ENCODE results near the gene IGSF21. TPM values are rescaled to one million over a fixed set of nuclear protein-coding genes. Genes with fewer than 3 reads are reported as not detected.

The IGSF21 gene
- total and polyA plus RNA-seq, 2 of the 4 experiments (the other 2 are of a cell fraction), result not detected

- no peak overlapping the region for H3K14ac ChIP-seq (replicated peaks; ENCODE audit: low read depth, low read length)
- no peak overlapping the region for H3K23ac ChIP-seq (ENCODE audit: low read depth, low read length)
- dilution Hi-C loops (cut with HindIII; ENCODE audit: low sequenced_read_pairs, unreplicated experiment), result no loop called here
- in situ Hi-C loops (cut with MboI; ENCODE audit: low sequenced_read_pairs), result no loop called here
- H2BK5ac ChIP-seq (ENCODE audit: low read depth, low read length, poor library complexity, severe bottlenecking), result no peak overlapping the region
- no peaks in the 10 kb centered on the region for H4K20me1 ChIP-seq (ENCODE audit: insufficient read depth, low read length)
- intact Hi-C loops (cut with micrococcal nuclease), result no loop called here
- H2AK9ac ChIP-seq (replicated peaks; ENCODE audit: low read depth, low read length, poor library complexity), result no peak overlapping the region
- H2AK5ac ChIP-seq (ENCODE audit: low read depth, low read length), result no peak overlapping the region
- TF ChIP-seq MXI1 (IDR thresholded peaks at IDR 0.05; ENCODE audit: borderline replicate concordance, low read depth, low read length), result no peak
- TF ChIP-seq CHD1 (IDR thresholded peaks at IDR 0.05; ENCODE audit: low read depth, low read length), result no peak
- no peak for TF ChIP-seq MAZ (IDR thresholded peaks at IDR 0.05; ENCODE audit: borderline replicate concordance, low read depth, low read length)
- TF ChIP-seq RAD21 (IDR thresholded peaks at IDR 0.05; ENCODE audit: low read length), result no peak
- no peak for TF ChIP-seq MAFK (IDR thresholded peaks at IDR 0.05; ENCODE audit: low read depth, low read length)
- no peak for TF ChIP-seq CEBPB (IDR thresholded peaks at IDR 0.05; ENCODE audit: low read depth, low read length)
- TF ChIP-seq SMC3 (IDR thresholded peaks at IDR 0.05; ENCODE audit: low read depth, low read length), result no peak
- TF ChIP-seq FOS (IDR thresholded peaks at IDR 0.05; ENCODE audit: low read depth, low read length), result no peak
- no peak for TF ChIP-seq ELK1 (IDR thresholded peaks at IDR 0.05; ENCODE audit: borderline replicate concordance, low read depth, low read length)
- no peak for TF ChIP-seq RFX5 (IDR thresholded peaks at IDR 0.05; ENCODE audit: low read depth, low read length)
- TF ChIP-seq NFE2L2 (IDR thresholded peaks at IDR 0.05; ENCODE audit: low read depth, low read length), result no peak
- TF ChIP-seq CTCF (conservative IDR thresholded peaks at IDR 0.05; ENCODE audit: low read depth, low read length), result no peak
- TF ChIP-seq BHLHE40 (IDR thresholded peaks at IDR 0.05; ENCODE audit: low read depth, low read length), result no peak
- no peak for TF ChIP-seq RCOR1 (IDR thresholded peaks at IDR 0.05; ENCODE audit: insufficient replicate concordance, low read length)
- TF ChIP-seq USF2 (IDR thresholded peaks at IDR 0.05; ENCODE audit: low read depth, low read length), result no peak
- no peaks in the 10 kb centered on the region for H3K27me3 ChIP-seq (ENCODE audit: control insufficient read depth, insufficient read depth, low read length)
- H3K4me1 ChIP-seq (ENCODE audit: control insufficient read depth, insufficient read depth, low read length), result no peaks in the 10 kb centered on the region
- no peak overlapping the region for H3K4me3 ChIP-seq (ENCODE audit: insufficient read depth, low read depth, low read length)
- DNase-seq (no peak), ATAC-seq (ENCODE audit: low read depth) (no peak)
- no peak overlapping the region for H2BK120ac ChIP-seq (ENCODE audit: low read depth, low read length)
- no peak overlapping the region for H3K18ac ChIP-seq (ENCODE audit: low read depth, low read length)
- H3K27ac ChIP-seq (ENCODE audit: insufficient read depth, low read length), result no peak overlapping the region
- ChIA-PET POLR2A (ENCODE audit: unreplicated experiment) (no interaction called here), CTCF (no interaction called here)
- H3K9me1 ChIP-seq (ENCODE audit: insufficient read depth, low read length), result no peaks in the 10 kb centered on the region
- no peak overlapping the region for H2BK15ac ChIP-seq (ENCODE audit: low read depth, low read length)
- no peak overlapping the region for H4K5ac ChIP-seq (ENCODE audit: low read depth, low read length)
- no peak overlapping the region for H4K91ac ChIP-seq (ENCODE audit: insufficient read depth, low read depth, low read length)
- no peak overlapping the region for H4K8ac ChIP-seq (ENCODE audit: low read depth in 2 of 2, low read length in 2 of 2)
- H3K4me2 ChIP-seq (ENCODE audit: low read depth, low read length), result no peak overlapping the region
- H3K4ac ChIP-seq (ENCODE audit: low read depth, low read length), result no peak overlapping the region
- no peak overlapping the region for H3K9ac ChIP-seq (ENCODE audit: low read depth, low read length)
- H3K56ac ChIP-seq (ENCODE audit: extremely low read depth, insufficient read depth, low read length), result no peak overlapping the region
- H3K79me1 ChIP-seq (ENCODE audit: low read depth in 1 of 2, low read length in 2 of 2), result no peaks in the 10 kb centered on the region
- no peak overlapping the region for H2AFZ ChIP-seq (replicated peaks; ENCODE audit: low read length, poor library complexity)
- 50% methylated on average over 2 of the region's 6 CpGs; no CpG with 5 or more reads in 1 of the 2 experiments for WGBS, 2 experiments (ENCODE audit: extremely low coverage in 2 of 2, insufficient read length in 1 of 2)
- peaks cover 58% of the 10 kb centered on the region for H3K9me3 ChIP-seq (ENCODE audit: control insufficient read depth, insufficient read depth, low read length)
- no peak overlapping the region for H2BK20ac ChIP-seq (ENCODE audit: low read depth, low read length)
- no TSS peak for BruUV-seq (replicated peaks)
- no peaks in the 10 kb centered on the region for H3K36me3 ChIP-seq (ENCODE audit: control insufficient read depth, insufficient read depth, low read length)
These were observed 265.6 kb downstream of the IGSF21 start for GRCh38 chr1:18373151-18373550.

All from IMR-90 (cell line).